Aorta (tissue), 5 donors: Measurements from ENCODE around the gene FANCC. TPM values are rescaled to one million over a fixed set of nuclear protein-coding genes. Genes with fewer than 3 reads are reported as not detected.
A peak's percentile ranks its signal among the peaks of the same experiment; 100 is the strongest.
"Not testable (repeated sequence)": the region's sequence is repeated elsewhere in the genome, so short reads cannot be mapped to it uniquely, and the experiment has no call there.

Source experiments
- ATAC-seq: fragments of 200-7000 bp; cut with Tn5 transposase; one replicate; pipeline ENCODE4 v1.9.1; 2022; ENCODE audit warnings: moderate library complexity; ENCODE audit not compliant: low FRiP score
- DNase-seq, 2 donors: peaks; one replicate each; pipeline ENCODE4 v3.0.0-alpha.2; 2020
- H3K27ac ChIP-seq, 2 donors: one replicate each; pipeline ENCODE4 v1.5.1; 2013; ENCODE audit warnings: low read length in 2 of 2, mild to moderate bottlenecking in 2 of 2, moderate library complexity in 2 of 2, control low read depth in 1 of 2, inconsistent platforms in 1 of 2, low read depth in 1 of 2
- H3K27me3 ChIP-seq, 2 donors: one replicate each; pipeline ENCODE4 v1.6.1; 2013; ENCODE audit warnings: control low read depth in 1 of 2, low read length in 1 of 2, mild to moderate bottlenecking in 1 of 2, moderate library complexity in 1 of 2; ENCODE audit not compliant: insufficient read depth in 2 of 2, control insufficient read depth in 1 of 2
- H3K36me3 ChIP-seq, 2 donors: one replicate each; pipeline ENCODE4 v1.6.1; 2013; ENCODE audit warnings: control low read depth in 1 of 2, low read length in 1 of 2, mild to moderate bottlenecking in 1 of 2; ENCODE audit not compliant: insufficient read depth in 2 of 2, control insufficient read depth in 1 of 2
- H3K4me1 ChIP-seq, 2 donors: one replicate each; pipeline ENCODE4 v1.6.1; 2013; ENCODE audit warnings: low read length in 2 of 2, control low read depth in 1 of 2, mild to moderate bottlenecking in 1 of 2, moderate library complexity in 1 of 2; ENCODE audit not compliant: insufficient read depth in 2 of 2, control insufficient read depth in 1 of 2
- H3K4me3 ChIP-seq, 2 donors: one replicate each; pipeline ENCODE4 v1.5.1; 2013; ENCODE audit warnings: low read length in 2 of 2, control low read depth in 1 of 2, mild to moderate bottlenecking in 1 of 2
- H3K9me3 ChIP-seq: one replicate; pipeline ENCODE4 v1.6.1; 2013; ENCODE audit warnings: mild to moderate bottlenecking, low read length; ENCODE audit not compliant: control insufficient read depth
- WGBS, 2 donors: extraction: QIAGEN DNeasy Blood & Tissue Kit; methylation state at CpG; one replicate each; pipeline ENCODE4 v1.1.7; 2013; 5-methylcytosine and 5-hydroxymethylcytosine counted together
- intact Hi-C, 2 donors: fragments of 100-400 bp; cut with DNase I; formaldehyde crosslinking; loops; one replicate each; pipeline versions ENCODE4 v1.14.2 to v1.15.0; 2022
- polyA plus RNA-seq, 2 donors: library from polyadenylated mRNA; stranded (reverse); fragments of 200-250 nt; gene quantifications; one replicate each; pipeline ENCODE4 v1.2.3, GENCODE V29; 2013
- total RNA-seq, 2 donors: library from RNA; stranded (reverse); fragmentation: NEBNext Ultra II Directional; extraction: Animal tissue kit (Norgen Biotek cat#: 25700); gene quantifications; one replicate each; pipeline ENCODE4 v1.2.1, GENCODE V29; 2021
- donor health status: healthy with polysubstance abuse.
- donor health status: Bipolar disorder and iron deficiency.
- donor health status: DM: no; HTN: no; CAD: no.
- donor health status: DM: no; HTN: no; CAD: no.
- donor health status: DM: yes; HTN: yes; CAD: no.

The FANCC gene
- total and polyA plus RNA-seq, 4 donors = 1.5 to 10.9 (median 5.8) TPM

- Histone ChIP-seq H3K27me3 (no peaks in the 10 kb centered on the region), H3K9me3 (no peaks in the 10 kb centered on the region), H3K4me1 (no peaks in the 10 kb centered on the region), H3K36me3 (no peaks in the 10 kb centered on the region), H3K27ac (no peak overlapping the region), H3K4me3 (no peak overlapping the region)
- ATAC-seq = no peak
- no peak for DNase-seq
- 86 to 93% methylated on average over 6 of the region's 6 CpGs for WGBS, 2 donors
- intact Hi-C loops = no loop called here
Measured at GRCh38 chr9:95338243-95338642, 20.7 kb upstream of the FANCC start.

- no peak for DNase-seq
- intact Hi-C loops = no loop called here
- Histone ChIP-seq H3K4me1 (no peaks in the 10 kb centered on the region), H3K36me3 (no peaks in the 10 kb centered on the region), H3K9me3 (no peaks in the 10 kb centered on the region), H3K4me3 (no peak overlapping the region), H3K27ac (no peak overlapping the region), H3K27me3 (no peaks in the 10 kb centered on the region)
- 82% methylated on average over 3 of the region's 3 CpGs for WGBS, 2 donors
- no peak for ATAC-seq
Measured at GRCh38 chr9:95336281-95336680, 18.8 kb upstream of the FANCC start.

GRCh38 chr9:95333426-95333825 lies 15.9 kb upstream of the FANCC start:
- Histone ChIP-seq H3K4me1 (no peaks in the 10 kb centered on the region), H3K27me3 (no peaks in the 10 kb centered on the region), H3K36me3 (no peaks in the 10 kb centered on the region), H3K27ac (no peak overlapping the region), H3K9me3 (no peaks in the 10 kb centered on the region), H3K4me3 (no peak overlapping the region)
- WGBS, 2 donors = 24 to 33% methylated on average over 2 of the region's 2 CpGs
- intact Hi-C loops = no loop called here
- ATAC-seq = no peak
- no peak for DNase-seq

DNA sequence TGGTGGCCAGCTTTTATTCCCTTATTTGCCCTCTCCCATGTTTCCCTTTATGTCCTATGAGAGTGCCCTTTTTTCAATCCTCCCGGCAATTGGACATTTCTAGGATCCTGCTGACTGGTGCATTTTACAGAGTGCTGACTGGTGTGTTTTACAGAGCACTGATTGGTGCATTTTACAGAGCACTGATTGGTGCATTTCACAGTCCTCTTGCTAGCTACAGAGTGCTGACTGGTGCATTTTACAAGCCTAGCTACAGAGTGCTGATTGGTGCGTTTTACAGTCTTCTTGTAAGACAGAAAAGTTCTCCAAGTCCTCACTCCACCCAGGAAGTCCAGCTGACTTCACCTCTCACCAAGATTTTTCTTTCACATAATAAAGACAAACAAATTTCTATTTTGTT lies 15.4 kb upstream of the FANCC start:
- Histone ChIP-seq H3K4me1 (no peaks in the 10 kb centered on the region), H3K27me3 (no peaks in the 10 kb centered on the region), H3K27ac (no peak overlapping the region), H3K36me3 (no peaks in the 10 kb centered on the region), H3K4me3 (no peak overlapping the region), H3K9me3 (no peaks in the 10 kb centered on the region)
- ATAC-seq (no peak), DNase-seq (no peak)
- intact Hi-C loops = no loop called here
- whole genome bisulfite sequencing, 2 donors = 72 to 80% methylated on average over 2 of the region's 2 CpGs

DNA sequence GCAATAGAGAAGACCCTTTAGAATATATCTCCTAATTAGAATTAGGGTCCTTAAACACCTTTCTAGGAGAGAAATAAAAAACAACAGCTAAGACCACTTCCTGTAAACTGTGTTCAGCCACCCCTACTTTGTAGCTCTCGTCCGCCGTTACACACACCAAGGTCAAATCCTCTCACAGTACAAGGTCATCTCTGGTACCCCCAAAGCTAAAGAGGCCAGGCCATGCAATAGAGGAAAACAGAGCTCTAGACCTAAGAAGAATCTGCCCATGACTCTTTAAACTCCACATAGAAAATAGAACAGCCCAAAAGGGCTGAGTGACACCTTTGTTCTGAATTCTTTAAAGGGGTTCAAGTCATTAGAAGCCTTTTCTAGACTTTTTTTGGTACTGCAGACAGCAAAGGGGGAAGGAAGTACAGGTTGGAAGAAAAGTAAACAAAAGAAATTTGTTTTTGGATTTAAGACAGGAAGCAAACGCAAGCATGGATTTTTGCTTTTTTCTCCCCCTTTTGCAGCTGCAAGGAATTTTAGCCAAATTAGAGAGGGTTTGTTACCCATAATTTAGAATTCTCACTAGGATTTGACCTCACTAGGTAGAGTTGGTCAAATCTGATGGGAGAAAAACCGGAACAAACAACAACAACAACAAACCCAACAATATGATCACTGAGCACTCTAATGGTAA lies 13.4 kb upstream of the FANCC start:
- intact Hi-C loops = no loop called here
- DNase-seq = no peak
- Histone ChIP-seq H3K4me3 (no peak overlapping the region), H3K27me3 (no peaks in the 10 kb centered on the region), H3K27ac (no peak overlapping the region), H3K36me3 (no peaks in the 10 kb centered on the region), H3K9me3 (no peaks in the 10 kb centered on the region), H3K4me1 (no peaks in the 10 kb centered on the region)
- WGBS, 2 donors = 89 to 90% methylated on average over 5 of the region's 5 CpGs
- no peak for ATAC-seq

DNA sequence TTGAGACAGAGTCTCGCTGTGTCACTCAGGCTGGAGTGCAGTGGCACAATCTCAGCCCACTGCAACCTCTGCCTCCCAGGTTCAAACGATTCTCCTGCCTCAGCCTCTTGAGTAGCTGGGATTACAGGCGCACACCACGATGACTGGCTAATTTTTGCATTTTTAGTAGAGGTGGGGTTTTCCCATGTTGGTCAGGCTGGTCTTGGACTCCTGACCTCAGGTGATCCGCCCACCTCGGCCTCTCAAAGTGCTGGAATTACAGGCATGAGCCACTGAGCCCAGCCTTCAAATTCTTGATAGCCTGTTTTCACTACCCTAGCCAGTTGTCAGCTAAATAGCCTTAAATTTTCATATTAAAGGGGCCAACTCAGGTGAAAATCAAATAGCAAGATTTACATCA lies 11.6 kb upstream of the FANCC start:
- H3K36me3 ChIP-seq, H3K4me1 ChIP-seq, DNase-seq, intact Hi-C loops, ATAC-seq, H3K4me3 ChIP-seq, H3K27ac ChIP-seq, H3K27me3 ChIP-seq, H3K9me3 ChIP-seq: not testable (repeated sequence)
- 90% methylated on average over 6 of the region's 6 CpGs for WGBS, 2 donors

DNA sequence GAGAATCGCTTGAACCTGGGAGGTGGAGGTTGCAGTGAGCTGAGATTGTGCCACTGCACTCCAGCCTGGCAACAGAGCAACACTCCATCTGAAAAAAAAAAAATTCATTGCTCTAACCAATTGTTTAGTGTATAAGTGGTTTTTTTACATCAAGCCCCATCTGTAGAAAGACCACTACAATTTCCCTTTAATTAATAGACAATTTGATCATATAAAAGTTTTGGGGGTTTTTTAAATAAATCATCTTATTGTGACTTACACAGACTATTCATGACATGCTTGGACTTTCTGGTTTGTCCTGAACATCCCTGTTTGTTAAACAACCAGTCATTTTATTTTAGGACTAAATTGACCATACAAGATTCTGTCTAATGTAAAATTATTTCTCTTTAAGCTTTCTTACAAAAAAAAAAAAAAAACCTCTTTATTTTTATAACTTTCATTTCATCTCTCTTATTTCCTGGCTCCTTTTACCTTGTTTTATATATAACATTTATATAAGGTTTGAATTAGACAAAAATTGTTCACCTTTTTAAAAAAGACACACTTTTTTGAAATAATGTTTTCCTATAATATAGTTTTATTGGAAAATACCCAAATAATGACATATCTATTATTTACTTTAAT lies 9.8 kb upstream of the FANCC start:
- DNase-seq = no peak
- 51 to 56% methylated on average over 1 of the region's 1 CpG for WGBS, 2 donors
- H3K4me1 ChIP-seq = no peaks in the 10 kb centered on the region
- H3K27me3 ChIP-seq = no peaks in the 10 kb centered on the region
- no peak for ATAC-seq
- no peaks in the 10 kb centered on the region for H3K9me3 ChIP-seq
- no peaks in the 10 kb centered on the region for H3K36me3 ChIP-seq
- H3K27ac ChIP-seq = no peak overlapping the region
- no peak overlapping the region for H3K4me3 ChIP-seq
- intact Hi-C loops = no loop called here

- intact Hi-C loops = no loop called here
- H3K36me3 ChIP-seq = no peaks in the 10 kb centered on the region
Measured at GRCh38 chr9:95325221-95325620, 7.7 kb upstream of the FANCC start.

GRCh38 chr9:95317893-95318211 lies 343 bp upstream of the FANCC start:
- no peaks in the 10 kb centered on the region for H3K36me3 ChIP-seq
- no peaks in the 10 kb centered on the region for H3K9me3 ChIP-seq
- H3K4me3 ChIP-seq = peak overlapping the region; percentile 66 to 72
- DNase-seq (no peak), ATAC-seq (no peak)
- no peaks in the 10 kb centered on the region for H3K27me3 ChIP-seq
- H3K27ac ChIP-seq = peak overlapping the region in 1 of 2 donors; percentile 23
- WGBS, 2 donors = 5 to 8% methylated on average over 10 of the region's 10 CpGs
- no peaks in the 10 kb centered on the region for H3K4me1 ChIP-seq
- intact Hi-C loops = loop anchor here in 1 of 2 donors (5.0 kb wide), 1 partner anchor 189 kb away; no protein-coding TSS in a partner anchor

More at GRCh38 chr9:95325221-95325620, 7.7 kb upstream of the FANCC start:
- no peaks in the 10 kb centered on the region for H3K27me3 ChIP-seq
- H3K9me3 ChIP-seq = no peaks in the 10 kb centered on the region
- ATAC-seq (no peak), DNase-seq (no peak)
- no peaks in the 10 kb centered on the region for H3K4me1 ChIP-seq
- H3K4me3 ChIP-seq = no peak overlapping the region
- no peak overlapping the region for H3K27ac ChIP-seq
- 42 to 50% methylated on average over 1 of the region's 1 CpG for WGBS, 2 donors
